H1 (cell line): Measurements from ENCODE around the gene EXTL2. TPM values are rescaled to one million over a fixed set of nuclear protein-coding genes. Genes with fewer than 3 reads are reported as not detected.

Source experiments
- CTCF ChIA-PET: fragments of 300-600 bp; sonication (Branson Sonifier 250); formaldehyde crosslinking; loops from one replicate; lab custom pipeline; 2021; ENCODE audit not compliant: partially characterized antibody; lab: Charles Lee
- POLR2A ChIA-PET: fragments of 300-600 bp; sonication (Branson Sonifier 250); formaldehyde crosslinking; loops from one replicate; lab custom pipeline; 2021; ENCODE audit warnings: inconsistent platforms; ENCODE audit not compliant: partially characterized antibody; lab: Charles Lee
- DNase-seq, 2 experiments: peaks; one replicate each; pipeline versions ENCODE4 v3.0.0 to v3.0.0-alpha.2; 2010 to 2022; ENCODE audit warnings: low spot score in 2 of 2, low read depth in 1 of 2, mixed read lengths in 1 of 2
- FAIRE-seq: peaks from 2 replicates; lab custom pipeline; 2011; peaks lifted over from hg19 to GRCh38; lab: Jason Lieb, UNC
- H2AFZ ChIP-seq: 2 replicates; pipeline ENCODE4 v1.8.1; 2012; ENCODE audit warnings: low read length, inconsistent platforms
- H2AK5ac ChIP-seq: 2 replicates; pipeline ENCODE4 v1.6.1; 2013; ENCODE audit warnings: low read depth, low read length
- H2BK120ac ChIP-seq: replicated peaks from 2 replicates; pipeline ENCODE3; 2013; ENCODE audit warnings: low read depth, low read length, inconsistent platforms
- H2BK12ac ChIP-seq: 2 replicates; pipeline ENCODE4 v1.6.1; 2013; ENCODE audit warnings: low read depth, low read length
- H2BK15ac ChIP-seq: 2 replicates; pipeline ENCODE4 v1.6.1; 2013; ENCODE audit warnings: low read length
- H2BK20ac ChIP-seq: 2 replicates; pipeline ENCODE4 v1.6.1; 2013; ENCODE audit warnings: low read length
- H2BK5ac ChIP-seq: 2 replicates; pipeline ENCODE4 v1.6.1; 2013; ENCODE audit warnings: low read depth, low read length
- H3K14ac ChIP-seq: 2 replicates; pipeline ENCODE4 v1.6.1; 2013; ENCODE audit warnings: inconsistent platforms; ENCODE audit not compliant: insufficient read length
- H3K18ac ChIP-seq: 2 replicates; pipeline ENCODE4 v1.6.1; 2013; ENCODE audit warnings: low read length; ENCODE audit errors: extremely low read depth
- H3K23ac ChIP-seq: 2 replicates; pipeline ENCODE4 v1.6.1; 2013; ENCODE audit warnings: inconsistent platforms; ENCODE audit not compliant: insufficient read length
- H3K23me2 ChIP-seq: 2 replicates; pipeline ENCODE4 v1.6.1; 2013; ENCODE audit warnings: low read depth, low read length
- H3K27ac ChIP-seq: 2 replicates; pipeline ENCODE4 v1.6.1; 2011; ENCODE audit warnings: low read depth, low read length, inconsistent platforms
- H3K27me3 ChIP-seq, 4 experiments: replicated peaks in 1 of 4; 1 replicate in 1 of 4; 2 replicates in 3 of 4; pipeline versions ENCODE4 v1.6.1 to v1.8.1; 2011 to 2013; ENCODE audit warnings: low read length in 3 of 4, mild to moderate bottlenecking in 3 of 4, inconsistent platforms in 2 of 4, mixed read lengths in 2 of 4, moderate library complexity in 1 of 4; ENCODE audit not compliant: control insufficient read depth in 3 of 4, insufficient read depth in 3 of 4; ENCODE audit errors: extremely low read depth in 1 of 4
- H3K36me3 ChIP-seq, 4 experiments: 2 replicates each; pipeline versions ENCODE4 v1.6.1 to v1.8.1; 2011 to 2013; ENCODE audit warnings: mild to moderate bottlenecking in 4 of 4, low read length in 3 of 4, moderate library complexity in 2 of 4, control low read depth in 1 of 4, inconsistent platforms in 1 of 4; ENCODE audit not compliant: insufficient read depth in 4 of 4, control insufficient read depth in 2 of 4
- H3K4ac ChIP-seq: replicated peaks from 2 replicates; pipeline ENCODE3; 2013; ENCODE audit warnings: low read length, low read depth, mixed read lengths, inconsistent platforms; ENCODE audit not compliant: insufficient read length
- H3K4me1 ChIP-seq, 4 experiments: replicated peaks in 1 of 4; 1 replicate in 1 of 4; 2 replicates in 3 of 4; pipeline versions ENCODE4 v1.6.1 to v1.8.1; 2011 to 2013; ENCODE audit warnings: low read length in 3 of 4, inconsistent platforms in 2 of 4, mixed read lengths in 1 of 4; ENCODE audit not compliant: insufficient read depth in 4 of 4, control insufficient read depth in 3 of 4
- H3K4me2 ChIP-seq, 2 experiments: 2 replicates each; pipeline versions ENCODE4 v1.6.1 to v1.8.1; 2011 to 2013; ENCODE audit warnings: low read depth in 2 of 2, low read length in 2 of 2, control low read depth in 1 of 2, inconsistent platforms in 1 of 2, mild to moderate bottlenecking in 1 of 2; ENCODE audit not compliant: insufficient read depth in 1 of 2
- H3K4me3 ChIP-seq, 4 experiments: fragments of 200-600, 300-600 bp in 1 of 4; sonication (generic), shearing (Covaris generic), sonication (Bioruptor Twin) in 1 of 4; 2 replicates each; pipeline versions ENCODE4 v1.5.1 to v1.8.1; 2011 to 2016; ENCODE audit warnings: low read length in 4 of 4, low read depth in 3 of 4, control low read depth in 2 of 4, inconsistent platforms in 2 of 4, mild to moderate bottlenecking in 2 of 4, mixed read lengths in 1 of 4, moderate library complexity in 1 of 4; ENCODE audit not compliant: insufficient read depth in 2 of 4; ENCODE audit errors: extremely low read depth in 1 of 4
- H3K56ac ChIP-seq: replicated peaks from 2 replicates; pipeline ENCODE3; 2013; ENCODE audit warnings: low read depth, mild to moderate bottlenecking, mixed read lengths, low read length, inconsistent platforms; ENCODE audit not compliant: insufficient read length
- H3K79me1 ChIP-seq: 2 replicates; pipeline ENCODE4 v1.6.1; 2013; ENCODE audit warnings: low read depth, low read length, control low read depth
- H3K79me2 ChIP-seq, 2 experiments: 2 replicates each; pipeline versions ENCODE4 v1.6.1 to v1.8.1; 2012 to 2013; ENCODE audit warnings: low read length in 2 of 2, mild to moderate bottlenecking in 2 of 2, inconsistent platforms in 1 of 2; ENCODE audit not compliant: insufficient read depth in 2 of 2, control insufficient read depth in 1 of 2
- H3K9ac ChIP-seq, 4 experiments: replicated peaks in 1 of 4; 1 replicate in 1 of 4; 2 replicates in 3 of 4; pipeline versions ENCODE4 v1.6.1 to v1.8.1; 2011 to 2013; ENCODE audit warnings: low read depth in 3 of 4, low read length in 3 of 4, control low read depth in 2 of 4, mild to moderate bottlenecking in 2 of 4, moderate library complexity in 2 of 4, inconsistent platforms in 1 of 4; ENCODE audit errors: extremely low read depth in 1 of 4
- H3K9me3 ChIP-seq, 2 experiments: 2 replicates each; pipeline versions ENCODE4 v1.6.1 to v1.8.1; 2012 to 2013; ENCODE audit warnings: mild to moderate bottlenecking in 2 of 2, moderate library complexity in 2 of 2, control low read depth in 1 of 2, inconsistent platforms in 1 of 2, low read depth in 1 of 2, low read length in 1 of 2, mixed read lengths in 1 of 2; ENCODE audit not compliant: insufficient read depth in 2 of 2
- H4K20me1 ChIP-seq, 2 experiments: replicated peaks in 1 of 2; 2 replicates each; pipeline versions ENCODE3 to v1.8.1; 2011 to 2013; ENCODE audit warnings: inconsistent platforms in 2 of 2, low read length in 2 of 2, mild to moderate bottlenecking in 1 of 2; ENCODE audit not compliant: insufficient read depth in 2 of 2, control insufficient read depth in 1 of 2
- H4K5ac ChIP-seq: 2 replicates; pipeline ENCODE4 v1.6.1; 2013; ENCODE audit warnings: low read length, low read depth, mixed read lengths, inconsistent platforms; ENCODE audit not compliant: insufficient read length
- H4K8ac ChIP-seq: 2 replicates; pipeline ENCODE4 v1.8.0; 2013; ENCODE audit warnings: mild to moderate bottlenecking, moderate library complexity, low read length, inconsistent platforms; ENCODE audit not compliant: insufficient read depth; ENCODE audit errors: extremely low read depth
- H4K91ac ChIP-seq: replicated peaks from 2 replicates; pipeline ENCODE3; 2013; ENCODE audit warnings: low read length, mixed read lengths, inconsistent platforms; ENCODE audit not compliant: insufficient read length
- ATF3 ChIP-seq: IDR thresholded peaks from 2 replicates; pipeline ENCODE4 v1.6.1; 2011; ENCODE audit warnings: low read depth, mild to moderate bottlenecking, low read length; ENCODE audit not compliant: insufficient read depth
- BACH1 ChIP-seq: IDR thresholded peaks from 2 replicates; pipeline ENCODE4 v1.6.1; 2012; ENCODE audit warnings: low read length, improper control_type of control experiment
- CBX8 ChIP-seq: fragments of 300-800, 300-1000 bp; sonication (generic); IDR thresholded peaks from 2 replicates; pipeline ENCODE4 v1.7.1; 2016; ENCODE audit warnings: low read depth, low read length, borderline replicate concordance
- CEBPB ChIP-seq: IDR thresholded peaks from 2 replicates; pipeline ENCODE4 v1.6.1; 2012; ENCODE audit warnings: low read depth, low read length
- CTBP2 ChIP-seq: IDR thresholded peaks from 2 replicates; pipeline ENCODE4 v1.7.0; 2011; ENCODE audit warnings: borderline replicate concordance, mild to moderate bottlenecking, moderate library complexity, mixed read lengths, low read length; ENCODE audit not compliant: insufficient read depth, insufficient read length
- EZH2 ChIP-seq: fragments of 200-600 bp; sonication (generic); IDR thresholded peaks from 2 replicates; pipeline ENCODE4 v1.7.1; 2012; ENCODE audit warnings: low read depth, mild to moderate bottlenecking, moderate library complexity, low read length, inconsistent platforms; ENCODE audit not compliant: severe bottlenecking
- KDM5A ChIP-seq: fragments of 200-600 bp; IDR thresholded peaks from 2 replicates; pipeline ENCODE4 v1.7.1; 2012; ENCODE audit warnings: mild to moderate bottlenecking, low read length, inconsistent platforms, mixed read lengths
- NANOG ChIP-seq: IDR thresholded peaks from 2 replicates; pipeline ENCODE4 v1.6.1; 2011; ENCODE audit warnings: low read length, low read depth, mild to moderate bottlenecking, inconsistent platforms; ENCODE audit not compliant: insufficient read depth, poor library complexity, severe bottlenecking
- RAD21 ChIP-seq, 2 experiments: IDR thresholded peaks in 1 of 2; conservative IDR thresholded peaks in 1 of 2; 2 replicates each; pipeline ENCODE4 v1.6.1; 2011; ENCODE audit warnings: low read depth in 2 of 2, low read length in 2 of 2, improper control_type of control experiment in 1 of 2, inconsistent platforms in 1 of 2, mild to moderate bottlenecking in 1 of 2, moderate library complexity in 1 of 2
- RFX5 ChIP-seq: IDR thresholded peaks from 2 replicates; pipeline ENCODE4 v1.6.1; 2011; ENCODE audit warnings: low read depth, low read length, improper control_type of control experiment, borderline replicate concordance
- SUZ12 ChIP-seq: fragments of 200-600 bp; sonication (generic); IDR thresholded peaks from 2 replicates; pipeline ENCODE4 v1.6.1; 2012; ENCODE audit warnings: mild to moderate bottlenecking, inconsistent platforms, low read length, moderate library complexity, mixed read lengths
- TCF12 ChIP-seq: IDR thresholded peaks from 2 replicates; pipeline ENCODE4 v1.6.1; 2011; ENCODE audit warnings: low read depth, mild to moderate bottlenecking, low read length
- TEAD4 ChIP-seq: IDR thresholded peaks from 2 replicates; pipeline ENCODE4 v1.6.1; 2012; ENCODE audit warnings: low read depth, low read length, inconsistent platforms, mixed read lengths
- WGBS, 2 experiments: shearing (Covaris generic) in 1 of 2; methylation state at CpG; one replicate each; pipeline versions ENCODE4 v1.1.6 to v1.1.7; 2013 to 2015; ENCODE audit warnings: low lambda C conversion rate in 2 of 2, mixed read lengths in 2 of 2, inconsistent platforms in 1 of 2, low coverage in 1 of 2, missing lambda C conversion rate in 1 of 2; ENCODE audit not compliant: insufficient replicate concordance in 2 of 2, insufficient coverage in 1 of 2, insufficient read length in 1 of 2; ENCODE audit errors: extremely low coverage in 1 of 2, missing lambda C conversion rate in 1 of 2; 5-methylcytosine and 5-hydroxymethylcytosine counted together
- polyA plus RNA-seq, 7 experiments: library from polyadenylated mRNA; depleted of rRNA in 3 of 7; stranded (reverse) in 5 of 7; unstranded in 2 of 7; fragments of >200 nt in 5 of 7; fragments of 200-250 nt in 2 of 7; gene quantifications; 1 replicate in 5 of 7; 2 replicates in 1 of 7; 4 replicates in 1 of 7; pipeline versions ENCODE4 v1.2.1 to v1.2.3, GENCODE V29; 2011 to 2013; ENCODE audit warnings: missing spikeins in 2 of 7, mixed read lengths in 2 of 7
- total RNA-seq: library from RNA; stranded (reverse); fragmentation: NEBNext Ultra II Directional; extraction: Animal tissue kit (Norgen Biotek cat#: 25700); gene quantifications from 2 replicates; pipeline ENCODE4 v1.2.1, GENCODE V29; 2021

Gene EXTL2
- total and polyA plus RNA-seq, 2 of the 8 experiments (the other 6 are each of a cell fraction or from before 2014, with no cell fraction given) = 27.1 to 54.7 TPM

- Histone ChIP-seq H4K20me1 (no peaks in the 10 kb centered on the region), H3K4me1 (peaks cover 0 to 5% (median 0%) of the 10 kb centered on the region in 4 experiments; a peak in 2 of 7 replicates), H3K79me1 (0 out of 2 replicates have a peak, but pooled peaks cover 2% of the 10 kb centered on the region), H3K79me2 (peaks cover 8 to 78% of the 10 kb centered on the region in 2 experiments), H3K27me3 (no peaks in the 10 kb centered on the region), H3K4me2 (peak overlapping the region; percentile 94 to 98), H3K23ac (no peak overlapping the region), H2BK120ac (no peak overlapping the region), H2BK5ac (no peak overlapping the region), H3K36me3 (peaks cover 0 to 34% (median 8%) of the 10 kb centered on the region in 4 experiments; a peak in 3 of 8 replicates), H3K23me2 (peaks cover 9% of the 10 kb centered on the region; the same call in 1 of the 2 replicates), H3K27ac (no peak overlapping the region), H3K9me3 (peaks cover 13 to 21% of the 10 kb centered on the region in 2 experiments), H2BK12ac (no peak overlapping the region), H2BK20ac (no peak overlapping the region), H3K56ac (no peak overlapping the region), H4K5ac (no peak overlapping the region), H2AFZ (no peak overlapping the region), H3K4me3 (peak overlapping the region; percentile 83 to 97 (median 91)), H3K18ac (no peak overlapping the region), H4K91ac (no peak overlapping the region), H2BK15ac (no peak overlapping the region), H3K14ac (no peak overlapping the region), H4K8ac (no peak overlapping the region), H2AK5ac (no peak overlapping the region), H3K9ac (no peak overlapping the region; a peak in 1 of 7 replicates), H3K4ac (no peak overlapping the region)
- no peak for DNase-seq
- CTCF ChIA-PET = no interaction called here
- POLR2A ChIA-PET = interaction anchor here (0.8 to 2.3 kb wide), 3 partner anchors 60 to 761 kb away, joined by 3 to 5 read pairs (median 4); partner anchors contain the start of genes SASS6 and TRMT13
- no peak for FAIRE-seq
- no peak for TF ChIP-seq TCF12
- TF ChIP-seq RAD21 (IDR thresholded peaks at IDR 0.05 in 1 of 2, conservative IDR thresholded peaks at IDR 0.05 in 1 of 2; ENCODE audit: low read depth in 2 of 2, low read length in 2 of 2) = no peak
- TF ChIP-seq CBX8 = no peak
- TF ChIP-seq TEAD4 = no peak
- no peak for TF ChIP-seq KDM5A
- TF ChIP-seq EZH2 = no peak
- TF ChIP-seq CEBPB = no peak
- TF ChIP-seq NANOG = no peak
- no peak for TF ChIP-seq SUZ12
- TF ChIP-seq ATF3 = no peak
- TF ChIP-seq BACH1 = no peak
- no peak for TF ChIP-seq RFX5
- TF ChIP-seq CTBP2 = no peak
- WGBS, 2 experiments = 40% methylated on average over 2 of the region's 2 CpGs; no CpG with 5 or more reads in 1 of the 2 experiments
Observed at GRCh38 chr1:100893718-100894117, 924 bp downstream of the EXTL2 start.
